Esophagus (tissue), 2 donors: Measurements from ENCODE around the gene ST7L. TPM values are rescaled to one million over a fixed set of nuclear protein-coding genes. Genes with fewer than 3 reads are reported as not detected.

Experiments used
- H3K27ac ChIP-seq, 2 donors: one replicate each; pipeline ENCODE4 v1.5.1; 2013; ENCODE audit warnings: low read depth in 2 of 2, mild to moderate bottlenecking in 2 of 2, inconsistent platforms in 1 of 2, low read length in 1 of 2, moderate library complexity in 1 of 2
- H3K27me3 ChIP-seq, 2 donors: one replicate each; pipeline ENCODE4 v1.6.1; 2013; ENCODE audit warnings: low read length in 2 of 2, control low read depth in 1 of 2, mild to moderate bottlenecking in 1 of 2; ENCODE audit not compliant: insufficient read depth in 2 of 2, control insufficient read depth in 1 of 2
- H3K36me3 ChIP-seq, 2 donors: one replicate each; pipeline ENCODE4 v1.6.1; 2013; ENCODE audit warnings: low read length in 1 of 2; ENCODE audit not compliant: control insufficient read depth in 2 of 2, insufficient read depth in 2 of 2
- H3K4me1 ChIP-seq, 2 donors: one replicate each; pipeline ENCODE4 v1.6.1; 2013; ENCODE audit warnings: low read length in 1 of 2; ENCODE audit not compliant: control insufficient read depth in 2 of 2, insufficient read depth in 2 of 2
- H3K4me3 ChIP-seq, 2 donors: one replicate each; pipeline ENCODE4 v1.5.1; 2013; ENCODE audit warnings: low read length in 2 of 2, mild to moderate bottlenecking in 2 of 2, low read depth in 1 of 2, moderate library complexity in 1 of 2
- H3K9me3 ChIP-seq, 2 donors: one replicate each; pipeline ENCODE4 v1.6.1; 2013; ENCODE audit warnings: mild to moderate bottlenecking in 2 of 2, low read depth in 1 of 2, low read length in 1 of 2, moderate library complexity in 1 of 2; ENCODE audit not compliant: control insufficient read depth in 2 of 2, insufficient read depth in 1 of 2
- WGBS, 2 donors: extraction: QIAGEN DNeasy Blood & Tissue Kit; methylation state at CpG; one replicate each; pipeline ENCODE4 v1.1.7; 2013; 5-methylcytosine and 5-hydroxymethylcytosine counted together
- polyA plus RNA-seq, 2 donors: library from polyadenylated mRNA; stranded (reverse); fragments of 200-250 nt; gene quantifications; one replicate each; pipeline ENCODE4 v1.2.3, GENCODE V29; 2013
- donor health status: healthy with polysubstance abuse.
- donor health status: Bipolar disorder and iron deficiency.

Gene ST7L
- polyA plus RNA-seq, 2 donors = 8.9 to 12.0 TPM

- no peaks in the 10 kb centered on the region for H3K36me3 ChIP-seq
- 77 to 88% methylated on average over 2 of the region's 2 CpGs for WGBS, 2 donors
- no peak overlapping the region for H3K4me3 ChIP-seq
- peaks cover 0 to 12% of the 10 kb centered on the region in 2 donors for H3K4me1 ChIP-seq
- no peak overlapping the region for H3K27ac ChIP-seq
- no peaks in the 10 kb centered on the region for H3K27me3 ChIP-seq
- H3K9me3 ChIP-seq = no peaks in the 10 kb centered on the region
Observed at GRCh38 chr1:112506306-112506705, 112.6 kb downstream of the ST7L start.

DNA sequence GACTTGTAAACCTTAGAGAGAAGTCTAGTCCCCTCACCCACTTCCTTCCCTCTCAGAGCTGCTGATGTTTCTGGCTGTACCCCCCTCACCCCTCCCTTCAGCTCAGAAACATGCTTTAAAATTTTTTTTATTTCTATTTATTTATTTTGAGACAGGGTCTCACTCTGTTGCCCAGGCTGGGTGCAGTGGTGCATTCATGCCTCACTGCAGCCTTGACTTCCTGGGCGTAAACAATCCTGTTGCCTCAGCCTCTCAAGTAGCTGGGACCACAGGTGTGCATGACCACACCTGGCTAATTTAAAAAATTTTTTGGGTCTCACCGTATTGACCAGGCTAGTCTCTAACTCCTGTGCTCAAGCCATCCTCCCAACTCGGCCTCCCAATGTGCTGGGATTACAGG lies 113.1 kb downstream of the ST7L start:
- no peaks in the 10 kb centered on the region for H3K36me3 ChIP-seq
- H3K4me3 ChIP-seq = no peak overlapping the region
- peaks cover 0 to 12% of the 10 kb centered on the region in 2 donors for H3K4me1 ChIP-seq
- no peaks in the 10 kb centered on the region for H3K27me3 ChIP-seq
- H3K27ac ChIP-seq = no peak overlapping the region
- no peaks in the 10 kb centered on the region for H3K9me3 ChIP-seq
- WGBS, 2 donors = 80 to 87% methylated on average over 3 of the region's 3 CpGs

DNA sequence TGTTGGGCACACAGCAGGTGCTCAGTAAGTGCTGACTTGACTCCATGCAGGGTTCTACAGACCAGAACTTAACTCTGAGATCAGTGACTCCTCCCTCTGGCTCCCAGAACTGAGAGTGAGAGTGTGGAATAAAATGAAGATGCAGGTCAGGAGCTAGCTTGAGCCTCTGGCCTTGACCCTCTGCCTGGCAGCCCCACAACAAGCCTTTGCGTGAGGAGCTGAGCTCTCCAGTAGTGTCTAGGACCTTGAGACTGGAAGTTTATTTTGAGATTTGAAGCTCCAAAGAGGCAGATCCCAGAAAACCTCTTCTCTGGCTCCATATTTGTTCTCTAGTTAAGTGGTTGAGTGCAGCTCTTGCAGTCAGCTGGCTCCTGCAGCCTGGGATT lies 113.5 kb downstream of the ST7L start:
- Histone ChIP-seq H3K4me1 (peaks cover 0 to 12% of the 10 kb centered on the region in 2 donors), H3K9me3 (no peaks in the 10 kb centered on the region), H3K4me3 (no peak overlapping the region), H3K36me3 (no peaks in the 10 kb centered on the region), H3K27me3 (no peaks in the 10 kb centered on the region), H3K27ac (no peak overlapping the region)
- 76 to 80% methylated on average over 1 of the region's 1 CpG for WGBS, 2 donors

DNA sequence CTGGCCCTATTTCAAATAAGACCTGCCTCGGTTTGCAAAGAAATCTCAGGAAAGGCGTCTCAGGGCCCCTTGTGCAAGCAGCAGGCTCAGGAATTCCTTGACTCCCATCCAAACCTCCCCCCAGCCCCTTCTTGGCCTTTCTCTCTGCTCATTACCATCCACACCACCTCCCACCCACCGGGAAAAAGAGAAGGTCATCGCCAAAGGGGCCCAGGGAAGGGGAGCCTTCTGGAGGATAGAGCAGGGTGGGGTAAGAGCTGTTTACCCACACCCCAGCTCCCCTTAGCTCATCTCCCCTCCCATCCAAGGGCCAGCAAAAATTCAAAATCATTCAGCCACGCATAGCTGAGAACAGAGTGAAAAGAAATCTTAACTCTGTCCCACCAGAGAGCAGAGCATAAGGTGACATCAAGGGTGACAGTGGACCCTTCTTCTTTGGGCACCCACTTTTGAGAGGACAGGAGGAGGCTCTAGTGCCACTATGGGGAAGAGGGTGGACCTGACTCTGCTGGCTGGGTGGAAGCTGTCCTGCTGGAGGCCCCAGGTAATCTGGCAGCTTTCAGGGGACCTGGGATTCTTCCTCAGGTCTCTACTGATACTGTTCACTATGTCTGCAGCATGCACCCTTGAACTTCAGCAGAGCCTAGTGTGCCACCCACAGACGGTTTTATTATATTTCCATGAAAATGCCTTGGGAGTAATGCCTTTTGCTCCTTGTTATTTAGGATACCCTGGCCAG lies 114.1 kb downstream of the ST7L start:
- Histone ChIP-seq H3K4me1 (peaks cover 0 to 12% of the 10 kb centered on the region in 2 donors), H3K4me3 (no peak overlapping the region), H3K36me3 (no peaks in the 10 kb centered on the region), H3K27me3 (no peaks in the 10 kb centered on the region), H3K9me3 (no peaks in the 10 kb centered on the region), H3K27ac (no peak overlapping the region)
- 71 to 73% methylated on average over 6 of the region's 6 CpGs for WGBS, 2 donors

DNA sequence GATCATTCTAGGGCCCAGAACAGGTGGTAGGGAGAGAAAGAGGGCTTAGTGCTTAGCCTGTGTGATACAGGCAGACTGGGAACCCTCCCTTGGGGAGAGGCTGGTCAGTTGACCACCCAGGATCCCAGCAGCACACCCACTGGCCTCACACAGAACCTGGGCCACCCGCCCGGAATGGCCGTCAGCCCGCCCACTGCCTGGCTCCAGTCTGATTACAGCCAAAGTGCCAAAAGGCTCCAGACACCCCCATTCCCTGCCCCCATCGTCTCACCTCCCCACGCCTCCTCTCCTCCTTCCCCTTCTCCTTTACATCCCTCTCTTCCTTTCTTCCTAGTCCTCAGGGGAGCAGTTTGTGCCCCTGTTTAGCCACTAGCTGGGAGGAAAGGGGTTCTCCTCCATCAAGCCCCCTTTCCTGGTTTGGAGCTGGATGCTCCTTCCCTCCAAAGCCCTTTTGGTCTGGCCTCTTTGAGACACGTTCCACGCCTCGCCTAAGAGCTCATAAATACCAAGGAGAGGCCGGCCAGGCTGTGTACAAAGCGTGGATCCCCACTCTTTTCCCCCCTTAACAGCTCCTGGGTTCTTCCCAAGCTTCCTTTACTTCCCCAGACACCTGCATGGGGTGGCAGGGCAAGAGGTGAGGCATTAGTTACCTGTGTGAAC lies 114.8 kb downstream of the ST7L start:
- WGBS, 2 donors = 77 to 78% methylated on average over 11 of the region's 11 CpGs
- Histone ChIP-seq H3K4me1 (peaks cover 0 to 7% of the 10 kb centered on the region in 2 donors), H3K9me3 (no peaks in the 10 kb centered on the region), H3K36me3 (no peaks in the 10 kb centered on the region), H3K27me3 (no peaks in the 10 kb centered on the region), H3K4me3 (no peak overlapping the region), H3K27ac (no peak overlapping the region)

GRCh38 chr1:112502826-112503225 lies 116.1 kb downstream of the ST7L start:
- Histone ChIP-seq H3K27ac (no peak overlapping the region), H3K27me3 (no peaks in the 10 kb centered on the region)
- 54 to 70% methylated on average over 2 of the region's 2 CpGs for WGBS, 2 donors

GRCh38 chr1:112501810-112502641 lies 116.9 kb downstream of the ST7L start:
- whole genome bisulfite sequencing, 2 donors = 3 to 4% methylated on average over 65 of the region's 65 CpGs
- peak overlapping the region; percentile 60 to 67 for H3K4me3 ChIP-seq
- H3K4me1 ChIP-seq = peaks cover 0 to 2% of the 10 kb centered on the region in 2 donors
- H3K36me3 ChIP-seq = no peaks in the 10 kb centered on the region
- H3K27ac ChIP-seq = peak overlapping the region; percentile 15 to 24
- H3K9me3 ChIP-seq = no peaks in the 10 kb centered on the region
- no peaks in the 10 kb centered on the region for H3K27me3 ChIP-seq

More at GRCh38 chr1:112502826-112503225, 116.1 kb downstream of the ST7L start:
- Histone ChIP-seq H3K4me3 (no peak overlapping the region), H3K36me3 (no peaks in the 10 kb centered on the region), H3K4me1 (peaks cover 0 to 2% of the 10 kb centered on the region in 2 donors), H3K9me3 (no peaks in the 10 kb centered on the region)

GRCh38 chr1:112496290-112496689 lies 122.7 kb downstream of the ST7L start:
- Histone ChIP-seq H3K9me3 (no peaks in the 10 kb centered on the region), H3K36me3 (no peaks in the 10 kb centered on the region), H3K4me3 (no peak overlapping the region), H3K27ac (no peak overlapping the region), H3K27me3 (no peaks in the 10 kb centered on the region), H3K4me1 (no peaks in the 10 kb centered on the region)
- WGBS, 2 donors = 75 to 83% methylated on average over 5 of the region's 5 CpGs

DNA sequence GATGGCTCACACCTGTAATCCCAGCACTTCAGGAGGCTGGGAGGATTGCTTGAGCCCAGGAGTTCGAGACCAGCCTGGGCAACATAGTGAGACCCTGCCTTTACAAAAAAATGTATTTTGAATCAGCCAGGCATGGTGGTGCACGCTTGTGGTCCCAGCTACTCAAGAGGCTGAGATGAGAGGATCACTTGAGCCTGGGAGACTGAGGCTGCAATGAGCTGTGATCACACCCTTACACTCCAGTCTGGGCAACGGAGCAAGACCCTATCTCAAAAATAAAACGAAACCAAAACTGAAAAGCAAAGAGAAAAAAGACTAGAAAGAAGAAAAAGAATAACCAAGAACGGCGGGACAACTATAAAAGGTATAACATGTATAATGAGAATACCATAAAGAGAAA lies 125.6 kb downstream of the ST7L start:
- no peaks in the 10 kb centered on the region for H3K9me3 ChIP-seq
- no peaks in the 10 kb centered on the region for H3K4me1 ChIP-seq
- H3K4me3 ChIP-seq = no peak overlapping the region
- no peak overlapping the region for H3K27ac ChIP-seq
- 80 to 88% methylated on average over 6 of the region's 6 CpGs for WGBS, 2 donors
- no peaks in the 10 kb centered on the region for H3K36me3 ChIP-seq
- H3K27me3 ChIP-seq = no peaks in the 10 kb centered on the region
